SH-SY5Y (cell line): Measurements from ENCODE around the gene AGO3.

Experiments used
- GATA2 ChIP-seq: IDR thresholded peaks from 2 replicates; pipeline ENCODE4 v1.6.1; 2011; ENCODE audit warnings: mild to moderate bottlenecking, low read depth, low read length
- GATA3 ChIP-seq: IDR thresholded peaks from 2 replicates; pipeline ENCODE4 v1.6.1; 2011; ENCODE audit warnings: low read depth, mild to moderate bottlenecking, low read length, moderate library complexity

DNA sequence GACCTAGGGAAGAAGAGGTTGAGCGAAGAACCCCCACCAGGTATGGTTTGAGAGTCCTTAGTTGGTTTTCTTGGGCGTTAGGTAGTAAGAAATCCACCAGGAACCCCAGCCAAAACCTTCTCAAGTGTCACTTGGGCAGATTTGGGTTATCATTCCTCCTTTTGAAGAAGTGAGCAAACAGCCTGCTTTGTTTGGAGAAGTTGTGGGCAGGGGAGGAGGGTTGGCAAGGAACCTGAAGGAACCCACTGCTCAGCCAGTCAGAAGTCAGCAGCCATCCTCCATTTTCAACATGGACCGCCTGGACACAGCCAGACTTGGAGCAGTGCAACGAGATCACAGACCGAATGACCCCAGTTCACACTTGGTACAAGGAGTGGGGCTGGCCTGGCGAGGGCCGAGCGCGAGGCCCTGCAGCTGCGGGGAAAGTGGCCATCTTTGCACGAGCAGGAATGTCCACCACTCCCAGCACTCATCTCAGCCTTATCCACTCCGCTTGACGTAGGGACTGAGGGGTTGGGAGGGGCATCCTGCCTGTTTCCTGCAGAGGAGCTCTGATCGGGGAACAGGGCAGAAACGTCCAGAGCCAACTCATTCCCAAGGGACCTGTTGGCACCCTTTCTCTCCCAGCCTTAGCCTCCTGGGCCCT lies 165.0 kb downstream of the AGO3 start:
- TF ChIP-seq GATA2 (no peak), GATA3 (no peak)
